OCI-LY1 (cell line): ENCODE results near the gene NHERF2.

Experiments used
- H2AFZ ChIP-seq: fragments of 200-600 bp; sonication (generic), shearing (Covaris generic); 2 replicates; pipeline ENCODE4 v1.6.0; 2014; ENCODE audit warnings: antibody characterized with exemption, mild to moderate bottlenecking, low read length
- H3F3A ChIP-seq: fragments of 200-600 bp; sonication (generic), shearing (Covaris generic); 2 replicates; pipeline ENCODE4 v1.6.0; 2014; ENCODE audit warnings: mild to moderate bottlenecking, antibody characterized with exemption, low read length, moderate library complexity; ENCODE audit not compliant: insufficient read depth
- H3K27ac ChIP-seq: fragments of 200-600 bp; sonication (generic); 2 replicates; pipeline ENCODE4 v1.5.1; 2014; ENCODE audit warnings: low read length, mixed run types, mild to moderate bottlenecking, low read depth; ENCODE audit not compliant: poor library complexity, severe bottlenecking
- H3K27me3 ChIP-seq: fragments of 200-600 bp; sonication (generic); 2 replicates; pipeline ENCODE4 v1.6.0; 2014; ENCODE audit warnings: antibody characterized with exemption, mild to moderate bottlenecking, low read length, moderate library complexity; ENCODE audit not compliant: insufficient read depth
- H3K36me3 ChIP-seq: fragments of 200-600 bp; sonication (generic); 2 replicates; pipeline ENCODE4 v1.6.1; 2014; ENCODE audit warnings: mild to moderate bottlenecking, antibody characterized with exemption, low read length, moderate library complexity, mixed read lengths; ENCODE audit not compliant: insufficient read depth
- H3K4me1 ChIP-seq: fragments of 200-600 bp; sonication (generic); 2 replicates; pipeline ENCODE4 v1.5.1; 2014; ENCODE audit warnings: mild to moderate bottlenecking, low read length, moderate library complexity; ENCODE audit not compliant: insufficient read depth, severe bottlenecking
- H3K4me2 ChIP-seq: fragments of 200-600 bp; sonication (generic), shearing (Covaris generic); 2 replicates; pipeline ENCODE4 v1.6.1; 2014; ENCODE audit warnings: low read length
- H3K4me3 ChIP-seq: fragments of 200-600 bp; sonication (generic); 2 replicates; pipeline ENCODE4 v1.5.1; 2014; ENCODE audit warnings: low read length, low read depth, mild to moderate bottlenecking, mixed read lengths; ENCODE audit not compliant: poor library complexity, severe bottlenecking
- H3K79me2 ChIP-seq: fragments of 200-600 bp; shearing (Covaris generic); 2 replicates; pipeline ENCODE4 v1.6.1; 2016; ENCODE audit warnings: mixed run types, low read length, mixed read lengths; ENCODE audit not compliant: insufficient read depth
- H3K9ac ChIP-seq: fragments of 200-600 bp; sonication (generic), shearing (Covaris generic); 2 replicates; pipeline ENCODE4 v1.6.1; 2014; ENCODE audit warnings: mild to moderate bottlenecking, low read length, mixed read lengths
- H3K9me2 ChIP-seq: fragments of 200-600 bp; sonication (generic), shearing (Covaris generic); 2 replicates; pipeline ENCODE4 v1.6.1; 2014; ENCODE audit warnings: low read depth, mild to moderate bottlenecking, low read length, mixed read lengths
- H3K9me3 ChIP-seq: fragments of 200-600 bp; shearing (Covaris generic); 2 replicates; pipeline ENCODE4 v1.6.1; 2014; ENCODE audit warnings: low read length, mixed read lengths
- H4K20me1 ChIP-seq: fragments of 200-600 bp; sonication (generic), shearing (Covaris generic); 2 replicates; pipeline ENCODE4 v1.6.0; 2016; ENCODE audit warnings: mild to moderate bottlenecking, low read length; ENCODE audit not compliant: insufficient read depth
- CTCF ChIP-seq: fragments of 200-600 bp; sonication (generic), shearing (Covaris generic); IDR thresholded peaks from 2 replicates; pipeline ENCODE4 v1.5.1; 2017; ENCODE audit warnings: mild to moderate bottlenecking, antibody characterized with exemption, low read length, moderate library complexity, mixed read lengths
- EZH2 ChIP-seq: fragments of 200-600 bp; sonication (generic), shearing (Covaris generic); IDR thresholded peaks from 2 replicates; pipeline ENCODE4 v1.8.0; 2017; ENCODE audit warnings: borderline replicate concordance, mixed run types, mild to moderate bottlenecking, antibody characterized with exemption, low read length, moderate library complexity, mixed read lengths

The NHERF2 gene

GRCh38 chr16:2078096-2078495 is 51.4 kb downstream of the NHERF2 start:
- Histone ChIP-seq H3K79me2 (no peaks in the 10 kb centered on the region), H3K36me3 (peaks cover 12% of the 10 kb centered on the region; the same call in 1 of the 2 replicates)

DNA sequence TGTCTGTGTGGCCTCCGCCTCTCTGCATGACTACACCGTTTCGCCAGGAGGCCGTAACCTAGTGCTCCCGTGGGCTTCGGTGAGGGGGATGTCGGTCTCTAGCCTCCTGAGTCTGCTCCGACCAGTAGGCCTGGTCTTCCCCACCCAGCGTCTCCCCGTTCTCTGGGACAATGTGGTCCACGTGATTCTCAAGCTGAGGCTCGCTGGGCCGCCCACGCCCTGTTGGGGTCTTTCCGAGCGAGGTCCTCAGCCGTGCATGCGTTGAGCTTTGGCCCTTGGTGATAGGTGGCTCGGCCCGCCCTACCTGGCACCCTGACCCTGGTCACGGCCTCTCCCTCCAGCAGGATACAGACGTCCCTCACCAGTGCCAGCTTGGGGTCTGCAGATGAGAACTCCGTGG is 52.0 kb downstream of the NHERF2 start:
- H3K9me3 ChIP-seq: no peaks in the 10 kb centered on the region
- H3K4me1 ChIP-seq: no peaks in the 10 kb centered on the region
- H4K20me1 ChIP-seq: no peaks in the 10 kb centered on the region
- no peak overlapping the region for H2AFZ ChIP-seq
- peaks cover 12% of the 10 kb centered on the region; the same call in 1 of the 2 replicates for H3K36me3 ChIP-seq
- H3K27me3 ChIP-seq: no peaks in the 10 kb centered on the region
- TF ChIP-seq CTCF (no peak), EZH2 (no peak)
- H3K9ac ChIP-seq: no peak overlapping the region
- H3K79me2 ChIP-seq: no peaks in the 10 kb centered on the region
- no peaks in the 10 kb centered on the region for H3K9me2 ChIP-seq
- H3K4me3 ChIP-seq: no peak overlapping the region
- no peak overlapping the region for H3K27ac ChIP-seq
- H3F3A ChIP-seq: no peaks in the 10 kb centered on the region
- H3K4me2 ChIP-seq: no peak overlapping the region

More at GRCh38 chr16:2078096-2078495, 51.4 kb downstream of the NHERF2 start:
- H3K9me3 ChIP-seq: no peaks in the 10 kb centered on the region
- H3K9ac ChIP-seq: no peak overlapping the region
- H3K27me3 ChIP-seq: no peaks in the 10 kb centered on the region
- no peak overlapping the region for H3K4me2 ChIP-seq
- no peaks in the 10 kb centered on the region for H3F3A ChIP-seq
- no peak for TF ChIP-seq EZH2
- no peak for TF ChIP-seq CTCF
- no peaks in the 10 kb centered on the region for H4K20me1 ChIP-seq
- no peak overlapping the region for H2AFZ ChIP-seq
- H3K4me3 ChIP-seq: no peak overlapping the region
- H3K4me1 ChIP-seq: no peaks in the 10 kb centered on the region
- H3K27ac ChIP-seq: no peak overlapping the region
- H3K9me2 ChIP-seq: no peaks in the 10 kb centered on the region

GRCh38 chr16:2079311-2079800 is 52.7 kb downstream of the NHERF2 start:
- Histone ChIP-seq H3F3A (no peaks in the 10 kb centered on the region), H3K4me2 (no peak overlapping the region), H3K27ac (no peak overlapping the region), H3K9me2 (no peaks in the 10 kb centered on the region), H3K79me2 (no peaks in the 10 kb centered on the region), H3K4me3 (no peak overlapping the region), H4K20me1 (no peaks in the 10 kb centered on the region), H3K4me1 (no peaks in the 10 kb centered on the region), H2AFZ (no peak overlapping the region), H3K36me3 (peaks cover 10% of the 10 kb centered on the region; the same call in 1 of the 2 replicates), H3K27me3 (no peaks in the 10 kb centered on the region), H3K9me3 (no peaks in the 10 kb centered on the region), H3K9ac (no peak overlapping the region)
- TF ChIP-seq EZH2 (no peak), CTCF (no peak)
